Mesendoderm (in vitro differentiated cells): ENCODE results near the gene VAT1L.
"Not testable (repeated sequence)": the region's sequence is repeated elsewhere in the genome, so short reads cannot be mapped to it uniquely, and the experiment has no call there.

Experiments used
- DNase-seq: peaks from one replicate; pipeline ENCODE4 v3.0.0; 2013
- H2AK5ac ChIP-seq: 2 replicates; pipeline ENCODE4 v1.6.1; 2013; ENCODE audit warnings: low read length, inconsistent platforms
- H2BK120ac ChIP-seq: 2 replicates; pipeline ENCODE4 v1.6.1; 2013; ENCODE audit warnings: low read depth, mild to moderate bottlenecking, low read length, moderate library complexity, mixed read lengths
- H2BK15ac ChIP-seq: replicated peaks from 2 replicates; pipeline ENCODE4 v1.6.1; 2013; ENCODE audit warnings: low read depth, mild to moderate bottlenecking, moderate library complexity
- H2BK5ac ChIP-seq: 2 replicates; pipeline ENCODE4 v1.6.1; 2013; ENCODE audit warnings: low read length, inconsistent platforms
- H3K18ac ChIP-seq: 2 replicates; pipeline ENCODE4 v1.6.1; 2013; ENCODE audit warnings: mild to moderate bottlenecking, low read length, mixed read lengths
- H3K23ac ChIP-seq: one replicate; pipeline ENCODE4 v1.6.1; 2013; ENCODE audit warnings: low read length
- H3K27ac ChIP-seq: 2 replicates; pipeline ENCODE4 v1.5.1; 2013; ENCODE audit warnings: low read depth, mild to moderate bottlenecking, inconsistent platforms, low read length, moderate library complexity
- H3K27me3 ChIP-seq: 2 replicates; pipeline ENCODE4 v1.6.1; 2013; ENCODE audit warnings: low read length, control low read depth, mild to moderate bottlenecking, inconsistent platforms; ENCODE audit not compliant: insufficient read depth, poor library complexity
- H3K36me3 ChIP-seq: 2 replicates; pipeline ENCODE4 v1.6.1; 2013; ENCODE audit warnings: low read length, inconsistent platforms; ENCODE audit not compliant: control insufficient read depth, insufficient read depth
- H3K4ac ChIP-seq: one replicate; pipeline ENCODE4 v1.6.1; 2013; ENCODE audit warnings: low read depth, mild to moderate bottlenecking, low read length, moderate library complexity
- H3K4me1 ChIP-seq: 2 replicates; pipeline ENCODE4 v1.6.1; 2013; ENCODE audit warnings: low read depth, low read length, inconsistent platforms; ENCODE audit not compliant: control insufficient read depth
- H3K4me2 ChIP-seq: 2 replicates; pipeline ENCODE4 v1.6.1; 2013; ENCODE audit warnings: low read length
- H3K4me3 ChIP-seq: 2 replicates; pipeline ENCODE4 v1.5.1; 2013; ENCODE audit warnings: mild to moderate bottlenecking, low read length
- H3K56ac ChIP-seq: one replicate; pipeline ENCODE4 v1.6.1; 2013; ENCODE audit warnings: low read length
- H3K79me1 ChIP-seq: 2 replicates; pipeline ENCODE4 v1.6.1; 2013; ENCODE audit warnings: low read length, inconsistent platforms
- H3K79me2 ChIP-seq: 2 replicates; pipeline ENCODE4 v1.6.1; 2013; ENCODE audit warnings: mild to moderate bottlenecking, low read length; ENCODE audit not compliant: control insufficient read depth, insufficient read depth
- H3K9ac ChIP-seq: 2 replicates; pipeline ENCODE4 v1.6.1; 2013; ENCODE audit warnings: low read length, inconsistent platforms
- H4K5ac ChIP-seq: one replicate; pipeline ENCODE4 v1.6.1; 2013; ENCODE audit warnings: low read length
- H4K8ac ChIP-seq: one replicate; pipeline ENCODE4 v1.6.1; 2013; ENCODE audit warnings: low read depth, mild to moderate bottlenecking, control low read depth, low read length, moderate library complexity
- WGBS: extraction: QIAGEN DNeasy Blood & Tissue Kit; methylation state at CpG from one replicate; pipeline ENCODE4 v1.1.7; 2013; ENCODE audit warnings: low lambda C conversion rate, missing lambda C conversion rate; ENCODE audit not compliant: insufficient coverage; ENCODE audit errors: extremely low coverage; 5-methylcytosine and 5-hydroxymethylcytosine counted together

VAT1L gene

GRCh38 chr16:77947590-77947989 is 159.2 kb downstream of the VAT1L start:
- H3K4me1 ChIP-seq, H3K79me2 ChIP-seq, H3K27ac ChIP-seq, H2BK15ac ChIP-seq, H3K36me3 ChIP-seq, H3K79me1 ChIP-seq, H4K5ac ChIP-seq, H3K4me3 ChIP-seq, H3K4me2 ChIP-seq, H3K56ac ChIP-seq, DNase-seq, H2BK120ac ChIP-seq, H3K23ac ChIP-seq, H3K18ac ChIP-seq, H3K4ac ChIP-seq, H4K8ac ChIP-seq, H2AK5ac ChIP-seq, H3K27me3 ChIP-seq, H2BK5ac ChIP-seq, H3K9ac ChIP-seq: not testable (repeated sequence)
- no CpG with 5 or more reads among the region's 6 CpGs for WGBS

DNA sequence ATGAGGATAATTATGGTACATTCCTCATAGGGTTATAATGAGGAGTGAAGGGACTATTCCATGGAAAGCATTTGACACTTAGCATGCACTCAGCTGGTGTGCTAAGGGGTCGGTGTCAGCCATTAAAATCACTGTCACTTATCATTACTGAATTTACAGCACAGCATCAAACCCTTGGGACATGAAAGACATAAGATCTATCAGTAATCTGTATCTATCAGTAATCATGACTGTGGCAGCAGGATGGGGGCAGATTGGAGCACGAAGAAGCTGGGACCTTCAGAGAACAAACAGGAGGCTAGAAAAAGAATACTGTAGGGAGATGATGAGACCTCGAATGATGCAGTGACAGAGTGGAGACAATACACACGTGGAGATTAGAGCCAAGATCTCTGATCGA is 160.5 kb downstream of the VAT1L start:
- WGBS: no CpG with 5 or more reads among the region's 5 CpGs
- no peak overlapping the region for H3K56ac ChIP-seq

DNA sequence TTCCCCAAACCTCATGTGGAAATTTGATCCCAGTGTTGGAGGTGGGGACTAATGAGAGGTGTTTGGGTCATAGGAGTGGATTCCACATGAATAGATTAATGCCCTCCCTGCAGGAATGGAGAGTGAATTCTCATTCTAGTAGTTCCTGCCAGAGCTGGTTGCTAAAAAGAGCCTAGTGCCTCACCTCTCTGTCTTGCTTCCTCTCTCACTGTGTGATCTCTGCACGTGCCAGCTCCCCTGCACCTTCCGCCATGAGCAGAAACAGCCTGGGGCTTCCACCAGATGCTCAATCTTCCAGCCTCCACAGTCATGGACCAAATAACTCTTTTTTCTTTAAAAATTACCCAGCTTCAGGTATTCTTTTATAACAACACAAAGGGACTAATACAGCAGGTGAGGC is 161.1 kb downstream of the VAT1L start:
- H3K56ac ChIP-seq: no peak overlapping the region
- H3K18ac ChIP-seq: no peak overlapping the region
- H3K4me1 ChIP-seq: peaks cover 7% of the 10 kb centered on the region
- H2BK5ac ChIP-seq: no peak overlapping the region
- H3K4me2 ChIP-seq: no peak overlapping the region
- no peak overlapping the region for H4K8ac ChIP-seq
- no peaks in the 10 kb centered on the region for H3K79me1 ChIP-seq
- DNase-seq: no peak
- no peak overlapping the region for H2BK15ac ChIP-seq
- no peaks in the 10 kb centered on the region for H3K79me2 ChIP-seq
- no peak overlapping the region for H3K23ac ChIP-seq
- no peaks in the 10 kb centered on the region for H3K36me3 ChIP-seq
- H3K9ac ChIP-seq: no peak overlapping the region
- no peak overlapping the region for H3K27ac ChIP-seq
- H2AK5ac ChIP-seq: no peak overlapping the region
- no peak overlapping the region for H2BK120ac ChIP-seq
- no peaks in the 10 kb centered on the region for H3K27me3 ChIP-seq
- no CpG with 5 or more reads among the region's 2 CpGs for WGBS
- no peak overlapping the region for H3K4me3 ChIP-seq
- no peak overlapping the region for H4K5ac ChIP-seq
- H3K4ac ChIP-seq: no peak overlapping the region

More for the DNA sequence above, 160.5 kb downstream of the VAT1L start:
- Histone ChIP-seq H3K4ac (no peak overlapping the region), H3K27ac (no peak overlapping the region), H3K4me3 (no peak overlapping the region), H3K36me3 (no peaks in the 10 kb centered on the region), H3K9ac (no peak overlapping the region), H2AK5ac (no peak overlapping the region), H4K8ac (no peak overlapping the region), H2BK5ac (no peak overlapping the region), H3K4me2 (no peak overlapping the region), H2BK15ac (no peak overlapping the region), H3K27me3 (no peaks in the 10 kb centered on the region), H3K18ac (no peak overlapping the region), H3K79me1 (no peaks in the 10 kb centered on the region), H3K79me2 (no peaks in the 10 kb centered on the region), H3K4me1 (peaks cover 7% of the 10 kb centered on the region), H2BK120ac (no peak overlapping the region), H3K23ac (no peak overlapping the region), H4K5ac (no peak overlapping the region)
- peak; percentile 63 for DNase-seq

GRCh38 chr16:77951788-77952187 is 163.4 kb downstream of the VAT1L start:
- Histone ChIP-seq H3K27me3 (no peaks in the 10 kb centered on the region), H3K18ac (no peak overlapping the region), H4K5ac (no peak overlapping the region), H2AK5ac (no peak overlapping the region), H3K9ac (no peak overlapping the region), H3K79me1 (no peaks in the 10 kb centered on the region), H3K23ac (no peak overlapping the region), H3K36me3 (no peaks in the 10 kb centered on the region), H3K27ac (no peak overlapping the region), H2BK15ac (no peak overlapping the region), H3K56ac (no peak overlapping the region), H4K8ac (no peak overlapping the region), H3K4me1 (peaks cover 5% of the 10 kb centered on the region), H3K79me2 (no peaks in the 10 kb centered on the region), H3K4me3 (no peak overlapping the region), H2BK120ac (no peak overlapping the region), H3K4ac (no peak overlapping the region), H3K4me2 (no peak overlapping the region), H2BK5ac (no peak overlapping the region)
- no CpG with 5 or more reads among the region's 2 CpGs for WGBS
- DNase-seq: peak; percentile 91

GRCh38 chr16:77955127-77955526 is 166.8 kb downstream of the VAT1L start:
- Histone ChIP-seq H3K4me3 (no peak overlapping the region), H3K4ac (no peak overlapping the region), H4K5ac (no peak overlapping the region), H3K56ac (no peak overlapping the region), H2AK5ac (no peak overlapping the region), H3K9ac (no peak overlapping the region), H2BK15ac (no peak overlapping the region), H3K23ac (no peak overlapping the region), H3K18ac (no peak overlapping the region), H2BK5ac (no peak overlapping the region), H4K8ac (no peak overlapping the region), H3K79me1 (no peaks in the 10 kb centered on the region), H3K36me3 (no peaks in the 10 kb centered on the region), H3K27ac (no peak overlapping the region), H3K27me3 (no peaks in the 10 kb centered on the region), H3K4me1 (no peaks in the 10 kb centered on the region), H3K4me2 (no peak overlapping the region), H2BK120ac (no peak overlapping the region), H3K79me2 (no peaks in the 10 kb centered on the region)
- DNase-seq: peak; percentile 61
- WGBS: no CpG with 5 or more reads among the region's 8 CpGs

- no peaks in the 10 kb centered on the region for H3K79me1 ChIP-seq
- no peak overlapping the region for H3K9ac ChIP-seq
- no peaks in the 10 kb centered on the region for H3K4me1 ChIP-seq
- H3K27me3 ChIP-seq: no peaks in the 10 kb centered on the region
- no peak overlapping the region for H3K18ac ChIP-seq
- H2BK15ac ChIP-seq: no peak overlapping the region
- no peak overlapping the region for H2AK5ac ChIP-seq
- no peak overlapping the region for H2BK5ac ChIP-seq
- H2BK120ac ChIP-seq: no peak overlapping the region
- no peaks in the 10 kb centered on the region for H3K36me3 ChIP-seq
- DNase-seq: no peak
- WGBS: no CpG with 5 or more reads among the region's 4 CpGs
- no peak overlapping the region for H3K56ac ChIP-seq
- no peak overlapping the region for H4K8ac ChIP-seq
- H4K5ac ChIP-seq: no peak overlapping the region
- no peak overlapping the region for H3K4me2 ChIP-seq
- no peaks in the 10 kb centered on the region for H3K79me2 ChIP-seq
- no peak overlapping the region for H3K4ac ChIP-seq
- no peak overlapping the region for H3K27ac ChIP-seq
- H3K4me3 ChIP-seq: no peak overlapping the region
- no peak overlapping the region for H3K23ac ChIP-seq
Observed at GRCh38 chr16:77956231-77956630, 167.9 kb downstream of the VAT1L start.
